Body of pancreas (tissue), 4 donors: Measurements from ENCODE around the gene TRAF3. TPM values are rescaled to one million over a fixed set of nuclear protein-coding genes. Genes with fewer than 3 reads are reported as not detected.
A peak's percentile ranks its signal among the peaks of the same experiment; 100 is the strongest.

Experiments
- ATAC-seq: fragments of 150-250 bp; one replicate; pipeline ENCODE4 v1.9.1; 2016
- DNase-seq, 4 donors: peaks; one replicate each; pipeline ENCODE4 v3.0.0-alpha.2; 2019
- H3K27ac ChIP-seq, 4 donors: fragments of 200-600 bp; sonication (generic); 1 replicate in 3 of 4; 2 replicates in 1 of 4; pipeline versions ENCODE4 v1.5.1 to v1.6.1; 2016 to 2019; ENCODE audit warnings: mild to moderate bottlenecking in 1 of 4, mixed read lengths in 1 of 4, moderate library complexity in 1 of 4
- H3K27me3 ChIP-seq, 2 donors: fragments of 200-600 bp; sonication (generic); one replicate each; pipeline ENCODE4 v1.6.0; 2016; ENCODE audit warnings: mild to moderate bottlenecking in 1 of 2
- H3K36me3 ChIP-seq, 2 donors: fragments of 200-600 bp; sonication (generic); replicated peaks in 1 of 2; 2 replicates each; pipeline ENCODE4 v1.5.1; 2016; ENCODE audit warnings: low read depth in 2 of 2; ENCODE audit not compliant: insufficient read depth in 1 of 2
- H3K4me1 ChIP-seq: fragments of 200-600 bp; sonication (generic); one replicate; pipeline ENCODE4 v1.6.0; 2016
- H3K4me3 ChIP-seq, 2 donors: fragments of 200-600 bp; sonication (generic); 1 replicate in 1 of 2; 2 replicates in 1 of 2; pipeline ENCODE4 v1.5.1; 2016 to 2019
- H3K9me3 ChIP-seq, 3 donors: fragments of 200-600 bp; sonication (generic); 1 replicate in 2 of 3; 2 replicates in 1 of 3; pipeline ENCODE4 v1.5.1; 2016
- CTCF ChIP-seq, 7 experiments: fragments of 450-650 bp in 4 of 7; fragments of 200-600 bp in 3 of 7; sonication (generic) in 3 of 7; IDR thresholded peaks; one replicate each; pipeline ENCODE4 v1.5.1; 2016 to 2019; ENCODE audit warnings: antibody characterized with exemption in 7 of 7
- POLR2A ChIP-seq, 3 donors: fragments of 450-650 bp; IDR thresholded peaks; one replicate each; pipeline ENCODE4 v1.6.1; 2016; ENCODE audit warnings: antibody characterized with exemption in 3 of 3, mild to moderate bottlenecking in 2 of 3
- WGBS, 2 donors: methylation state at CpG; one replicate each; pipeline ENCODE4 v1.1.5; 2017; 5-methylcytosine and 5-hydroxymethylcytosine counted together
- intact Hi-C: fragments of 100-400 bp; cut with DNase I; formaldehyde crosslinking; loops from one replicate; pipeline ENCODE4 v1.15.1; 2023
- total RNA-seq, 2 donors: library from RNA; depleted of rRNA; stranded (reverse); fragments of >200 nt; gene quantifications; one replicate each; pipeline ENCODE4 v1.1.0, GENCODE V29; 2016

The TRAF3 gene
- total RNA-seq = 10 to 100 TPM; 10.4 to 22.7 TPM

- DNase-seq (peak; percentile 63 to 70 (median 65)), ATAC-seq (peak; percentile 79)
- TF ChIP-seq POLR2A (IDR thresholded peaks at IDR 0.05) = no peak
- TF ChIP-seq CTCF (IDR thresholded peaks at IDR 0.05) = no peak
- Histone ChIP-seq H3K36me3 (no peaks in the 10 kb centered on the region), H3K4me1 (peaks cover 16% of the 10 kb centered on the region), H3K9me3 (no peaks in the 10 kb centered on the region), H3K4me3 (peak within 1 kb of the TSS; percentile 38 to 61), H3K27ac (peak within 1 kb of the TSS; percentile 20 to 91 (median 82)), H3K27me3 (no peaks in the 10 kb centered on the region)
- WGBS, 2 donors = 27 to 95% methylated on average over 17 to 88 of the region's 163 CpGs
- intact Hi-C loops = no loop called here
Measured at GRCh38 chr14:102776761-102777710, at the start of gene TRAF3. Gene TRAF3, plus strand, starts transcription at chr14:102777449. Its CDS starts 92,753 bp downstream, at chr14:102870202.

GRCh38 chr14:102728501-102728900, 48.7 kb upstream of the TRAF3 start:
- ATAC-seq = no peak
- Histone ChIP-seq H3K27ac (no peak overlapping the region), H3K4me3 (no peak overlapping the region), H3K9me3 (no peaks in the 10 kb centered on the region), H3K27me3 (no peaks in the 10 kb centered on the region), H3K36me3 (no peaks in the 10 kb centered on the region), H3K4me1 (no peaks in the 10 kb centered on the region)
- intact Hi-C loops = no loop called here
- 69 to 84% methylated on average over 5 to 6 of the region's 6 CpGs for WGBS, 2 donors
- TF ChIP-seq POLR2A (IDR thresholded peaks at IDR 0.05) (no peak), CTCF (IDR thresholded peaks at IDR 0.05) (no peak)
- no peak for DNase-seq

- DNase-seq = no peak
- TF ChIP-seq CTCF (IDR thresholded peaks at IDR 0.05) = no peak
- no peak for TF ChIP-seq POLR2A (IDR thresholded peaks at IDR 0.05)
- no peaks in the 10 kb centered on the region for H3K4me1 ChIP-seq
- no peak overlapping the region for H3K4me3 ChIP-seq
- H3K27me3 ChIP-seq = no peaks in the 10 kb centered on the region
- 78 to 87% methylated on average over 6 of the region's 6 CpGs for WGBS, 2 donors
- ATAC-seq = no peak
- H3K9me3 ChIP-seq = no peaks in the 10 kb centered on the region
- H3K27ac ChIP-seq = no peak overlapping the region
- intact Hi-C loops = no loop called here
- no peaks in the 10 kb centered on the region for H3K36me3 ChIP-seq
Measured at GRCh38 chr14:102729268-102729667, 48.0 kb upstream of the TRAF3 start.

GRCh38 chr14:102729825-102730224, 47.4 kb upstream of the TRAF3 start:
- TF ChIP-seq CTCF (IDR thresholded peaks at IDR 0.05) (no peak), POLR2A (IDR thresholded peaks at IDR 0.05) (no peak)
- H3K27me3 ChIP-seq = no peaks in the 10 kb centered on the region
- H3K4me1 ChIP-seq = no peaks in the 10 kb centered on the region
- no peak for ATAC-seq
- H3K27ac ChIP-seq = no peak overlapping the region
- intact Hi-C loops = no loop called here
- WGBS, 2 donors = 90 to 93% methylated on average over 8 of the region's 8 CpGs
- no peaks in the 10 kb centered on the region for H3K36me3 ChIP-seq
- H3K4me3 ChIP-seq = no peak overlapping the region
- DNase-seq = no peak
- H3K9me3 ChIP-seq = no peaks in the 10 kb centered on the region
